K562 (cell line): ENCODE data around the gene OR10A2. TPM values are rescaled to one million over a fixed set of nuclear protein-coding genes. Genes with fewer than 3 reads are reported as not detected.

Experiments used
- ATAC-seq: fragments of 200-7000 bp; cut with Tn5 transposase; 3 replicates; pipeline ENCODE4 v1.9.1; 2020; ENCODE audit warnings: moderate library complexity
- BruUV-seq: library from RNA; stranded (reverse); fragments of 400-500 nt; replicated peaks from 2 replicates; lab custom pipeline; 2021; lab: Mats Ljungman, UMichigan
- CTCF ChIA-PET: fragments of 300-600 bp; formaldehyde crosslinking; extraction: SDS; loops from one replicate; lab custom pipeline; 2021; ENCODE audit warnings: low intra/inter-chr PET ratio; lab: Yijun Ruan, JAX
- POLR2A ChIA-PET: fragments of 300-600, 350-650 bp; sonication (Branson Sonifier 250); formaldehyde crosslinking; extraction: SDS; loops from one replicate; lab custom pipeline; 2021; ENCODE audit warnings: antibody characterized with exemption, inconsistent platforms; lab: Yijun Ruan, JAX
- DNase-seq, 4 experiments: peaks; one replicate each; pipeline versions ENCODE4 v3.0.0 to v3.0.0-alpha.2; 2011 to 2018; ENCODE audit warnings: low spot score in 3 of 4, mixed read lengths in 3 of 4; ENCODE audit errors: extremely low read depth in 1 of 4
- FAIRE-seq: peaks from 2 replicates; lab custom pipeline; 2011; peaks lifted over from hg19 to GRCh38; lab: Jason Lieb, UNC
- H2AFZ ChIP-seq: 2 replicates; pipeline ENCODE4 v1.6.0; 2011; ENCODE audit warnings: low read depth, low read length, control low read depth, inconsistent platforms
- H3K27ac ChIP-seq: fragments of 200-600 bp; 3 replicates; pipeline ENCODE4 v1.8.0; 2011; ENCODE audit warnings: low read depth, mild to moderate bottlenecking, control low read depth, inconsistent platforms, low read length, moderate library complexity, mixed read lengths; ENCODE audit errors: extremely low read depth
- H3K27me3 ChIP-seq, 2 experiments: fragments of 300-600 bp in 1 of 2; 2 replicates in 1 of 2; 3 replicates in 1 of 2; pipeline versions ENCODE4 v1.6.0 to v1.8.0; 2011; ENCODE audit warnings: inconsistent platforms in 2 of 2, low read length in 2 of 2, mild to moderate bottlenecking in 1 of 2, mixed read lengths in 1 of 2, moderate library complexity in 1 of 2; ENCODE audit not compliant: control insufficient read depth in 2 of 2, insufficient read depth in 2 of 2
- H3K36me3 ChIP-seq: fragments of 300-600 bp; 3 replicates; pipeline ENCODE4 v1.8.0; 2011; ENCODE audit warnings: mild to moderate bottlenecking, low read length, inconsistent platforms; ENCODE audit not compliant: control insufficient read depth, insufficient read depth
- H3K4me1 ChIP-seq, 2 experiments: fragments of 200-600 bp in 1 of 2; replicated peaks in 1 of 2; 2 replicates in 1 of 2; 3 replicates in 1 of 2; pipeline versions ENCODE4 v1.5.1 to v1.8.0; 2011; ENCODE audit warnings: inconsistent platforms in 2 of 2, low read length in 2 of 2, mild to moderate bottlenecking in 1 of 2, mixed read lengths in 1 of 2, moderate library complexity in 1 of 2; ENCODE audit not compliant: control insufficient read depth in 2 of 2, insufficient read depth in 2 of 2
- H3K4me2 ChIP-seq: 2 replicates; pipeline ENCODE4 v1.6.1; 2011; ENCODE audit warnings: low read length, control low read depth, inconsistent platforms, mixed read lengths; ENCODE audit not compliant: insufficient read depth
- H3K4me3 ChIP-seq: fragments of 200-600 bp; sonication (generic), shearing (Covaris generic); 2 replicates; pipeline ENCODE4 v1.5.1; 2016; ENCODE audit warnings: control low read depth, inconsistent platforms
- H3K79me2 ChIP-seq: fragments of 200-600 bp; 3 replicates; pipeline ENCODE4 v1.8.0; 2011; ENCODE audit warnings: low read length, inconsistent platforms; ENCODE audit not compliant: control insufficient read depth, insufficient read depth
- H3K9ac ChIP-seq, 2 experiments: 2 replicates each; pipeline versions ENCODE4 v1.6.0 to v1.6.1; 2011; ENCODE audit warnings: low read depth in 2 of 2, low read length in 2 of 2, control low read depth in 1 of 2, inconsistent platforms in 1 of 2, mild to moderate bottlenecking in 1 of 2, mixed read lengths in 1 of 2; ENCODE audit not compliant: insufficient read depth in 1 of 2
- H3K9me1 ChIP-seq: one replicate; pipeline ENCODE4 v1.6.0; 2011; ENCODE audit warnings: inconsistent platforms, mild to moderate bottlenecking, low read length, moderate library complexity; ENCODE audit not compliant: control insufficient read depth, insufficient read depth
- H3K9me3 ChIP-seq: replicated peaks from 2 replicates; pipeline ENCODE4 v1.5.1; 2011; ENCODE audit warnings: low read depth, low read length, inconsistent platforms; ENCODE audit not compliant: control insufficient read depth, insufficient read depth
- H4K20me1 ChIP-seq: replicated peaks from 2 replicates; pipeline ENCODE4 v1.6.1; 2011; ENCODE audit warnings: low read length, inconsistent platforms, mixed read lengths; ENCODE audit not compliant: control insufficient read depth, insufficient read depth
- GABPB2 ChIP-seq: fragments of 250-450 bp; sonication (Bioruptor Pico); conservative IDR thresholded peaks from 2 replicates; pipeline ENCODE4 v1.5.1; 2021; ENCODE audit warnings: mild to moderate bottlenecking
- NFYB ChIP-seq: IDR thresholded peaks from 2 replicates; pipeline ENCODE4 v1.6.1; 2011; ENCODE audit warnings: mild to moderate bottlenecking, moderate library complexity; ENCODE audit not compliant: insufficient read length; ENCODE audit errors: extremely low read depth
- SMARCA5 ChIP-seq: fragments of 450-650 bp; IDR thresholded peaks from 2 replicates; pipeline ENCODE4 v1.6.1; 2016
- SRSF7 ChIP-seq: fragments of 200-400 bp; formaldehyde crosslinking; optimal IDR thresholded peaks from 2 replicates; pipeline ENCODE3; 2017; ENCODE audit warnings: mild to moderate bottlenecking, low read depth, low read length
- TAF7 ChIP-seq: fragments of 450-650 bp; IDR thresholded peaks from 2 replicates; pipeline ENCODE4 v1.6.1; 2016; ENCODE audit warnings: missing genetic modification characterization, missing compliant biosample characterization
- WGBS: fragments of 100-300 bp; shearing (Covaris generic); methylation state at CpG from one replicate; pipeline ENCODE4 v1.1.6; 2016; ENCODE audit warnings: low coverage, mixed read lengths; ENCODE audit not compliant: insufficient coverage; ENCODE audit errors: missing lambda C conversion rate; 5-methylcytosine and 5-hydroxymethylcytosine counted together
- in situ Hi-C: fragments of 300-500 bp; cut with MboI; formaldehyde crosslinking; loops from 4 replicates; pipeline ENCODE4 v1.15.0; 2018; ENCODE audit warnings: inconsistent platforms, mixed read lengths
- intact Hi-C: fragments of 100-400 bp; cut with micrococcal nuclease; formaldehyde crosslinking; loops from 2 replicates; pipeline ENCODE4 v1.14.2; 2022
- polyA plus RNA-seq, 8 experiments: library from polyadenylated mRNA; depleted of rRNA in 4 of 8; stranded (reverse) in 5 of 8; unstranded in 3 of 8; fragments of >200 nt; fragmentation: Nextera tagmentation in 2 of 8; fragmentation: Illumina TruSeq in 1 of 8; extraction: Ambion mirVana in 2 of 8; extraction: Trizol in 1 of 8; gene quantifications; 2 replicates each; pipeline versions ENCODE4 v1.2.1 to v1.2.3, GENCODE V29; 2011 to 2014; ENCODE audit warnings: inconsistent platforms in 1 of 8, missing spikeins in 1 of 8
- total RNA-seq, 7 experiments: library from RNA; depleted of rRNA in 6 of 7; stranded (reverse); fragments of >200 nt in 6 of 7; fragmentation: Illumina TruSeq in 2 of 7; extraction: Trizol in 2 of 7; gene quantifications; 2 replicates each; pipeline versions ENCODE4 v1.2.1 to v1.2.3, GENCODE V29; 2011 to 2021; ENCODE audit warnings: low replicate concordance in 1 of 7
- TF ChIP-seq, protein P1 (sequence below): fragments of 250-450 bp; sonication (Bioruptor Pico); IDR thresholded peaks from 2 replicates; pipeline ENCODE4 v1.4.0; 2020; ENCODE audit warnings: mild to moderate bottlenecking, moderate library complexity, borderline replicate concordance
- TF ChIP-seq, protein P2 (sequence below): fragments of 250-450 bp; sonication (Bioruptor Pico); IDR thresholded peaks from 2 replicates; pipeline ENCODE4 v1.5.0; 2021; ENCODE audit warnings: mild to moderate bottlenecking, moderate library complexity
- TF ChIP-seq, protein P3 (sequence below): fragments of 250-450 bp; sonication (Bioruptor Pico); IDR thresholded peaks from 2 replicates; pipeline ENCODE4 v1.4.0; 2020; ENCODE audit warnings: borderline replicate concordance
- TF ChIP-seq, protein P4 (sequence below): fragments of 250-450 bp; sonication (Bioruptor Pico); IDR thresholded peaks from 2 replicates; pipeline ENCODE4 v1.8.0; 2022; ENCODE audit warnings: inconsistent platforms

The OR10A2 gene
- total and polyA plus RNA-seq, 9 of the 15 experiments (the other 6 are each of a cell fraction or from before 2014, with no cell fraction given): 0.10 TPM; not detected in 8

DNA sequence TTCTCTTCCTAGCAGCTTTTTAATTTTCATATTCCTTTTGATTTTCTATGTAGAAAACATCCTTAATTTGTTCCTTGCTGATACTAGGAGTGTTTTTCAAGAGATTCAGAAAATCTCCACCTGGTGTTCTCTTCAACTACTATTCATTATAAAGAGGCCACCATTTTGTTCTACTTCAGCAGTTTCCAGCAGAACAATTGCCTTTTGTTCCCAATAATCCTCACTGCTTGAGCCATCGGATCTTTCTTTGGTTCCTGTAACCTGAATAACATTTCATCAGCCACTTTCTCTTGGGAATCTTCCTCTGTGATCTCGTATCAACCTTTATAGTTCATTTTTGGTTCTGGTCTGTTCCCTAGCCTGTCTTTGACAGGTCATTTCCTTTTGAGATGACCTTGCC, 19.2 kb upstream of the OR10A2 start (continued):
- TF ChIP-seq SRSF7: no peak
- TF ChIP-seq, protein P1, sequence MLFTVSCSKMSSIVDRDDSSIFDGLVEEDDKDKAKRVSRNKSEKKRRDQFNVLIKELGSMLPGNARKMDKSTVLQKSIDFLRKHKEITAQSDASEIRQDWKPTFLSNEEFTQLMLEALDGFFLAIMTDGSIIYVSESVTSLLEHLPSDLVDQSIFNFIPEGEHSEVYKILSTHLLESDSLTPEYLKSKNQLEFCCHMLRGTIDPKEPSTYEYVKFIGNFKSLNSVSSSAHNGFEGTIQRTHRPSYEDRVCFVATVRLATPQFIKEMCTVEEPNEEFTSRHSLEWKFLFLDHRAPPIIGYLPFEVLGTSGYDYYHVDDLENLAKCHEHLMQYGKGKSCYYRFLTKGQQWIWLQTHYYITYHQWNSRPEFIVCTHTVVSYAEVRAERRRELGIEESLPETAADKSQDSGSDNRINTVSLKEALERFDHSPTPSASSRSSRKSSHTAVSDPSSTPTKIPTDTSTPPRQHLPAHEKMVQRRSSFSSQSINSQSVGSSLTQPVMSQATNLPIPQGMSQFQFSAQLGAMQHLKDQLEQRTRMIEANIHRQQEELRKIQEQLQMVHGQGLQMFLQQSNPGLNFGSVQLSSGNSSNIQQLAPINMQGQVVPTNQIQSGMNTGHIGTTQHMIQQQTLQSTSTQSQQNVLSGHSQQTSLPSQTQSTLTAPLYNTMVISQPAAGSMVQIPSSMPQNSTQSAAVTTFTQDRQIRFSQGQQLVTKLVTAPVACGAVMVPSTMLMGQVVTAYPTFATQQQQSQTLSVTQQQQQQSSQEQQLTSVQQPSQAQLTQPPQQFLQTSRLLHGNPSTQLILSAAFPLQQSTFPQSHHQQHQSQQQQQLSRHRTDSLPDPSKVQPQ (CRISPR knock-in tag): no peak
- TF ChIP-seq TAF7 (tag): no peak

DNA sequence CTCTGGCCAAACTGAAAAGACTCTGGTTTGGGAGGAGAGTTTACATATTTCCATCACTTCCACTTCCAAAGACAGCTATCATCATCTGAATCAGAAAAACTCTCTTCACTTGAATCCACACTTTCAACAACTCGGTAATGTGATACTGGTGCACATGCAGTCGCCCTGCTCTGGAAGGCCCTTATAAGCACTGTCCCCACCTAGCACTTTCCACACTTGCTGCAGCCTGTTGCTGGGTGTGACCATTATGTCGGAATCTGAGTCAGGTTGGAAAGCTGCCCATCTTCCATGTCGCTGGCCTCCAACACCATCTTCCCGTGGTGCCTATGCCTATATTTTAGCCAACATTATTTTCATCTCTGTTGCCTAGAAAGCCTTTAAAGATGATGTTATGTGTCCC, 18.5 kb upstream of the OR10A2 start:
- in situ Hi-C loops (no loop called here), intact Hi-C loops (no loop called here)
- Histone ChIP-seq H3K9me1 (no peaks in the 10 kb centered on the region), H3K27me3 (no peaks in the 10 kb centered on the region), H3K9ac (no peak overlapping the region), H3K4me1 (no peaks in the 10 kb centered on the region), H3K79me2 (no peaks in the 10 kb centered on the region), H3K4me2 (no peak overlapping the region), H3K27ac (no peak overlapping the region), H3K9me3 (no peaks in the 10 kb centered on the region), H4K20me1 (no peaks in the 10 kb centered on the region), H3K36me3 (no peaks in the 10 kb centered on the region), H2AFZ (no peak overlapping the region), H3K4me3 (no peak overlapping the region)
- ATAC-seq (no peak), FAIRE-seq (no peak), DNase-seq (no peak)
- BruUV-seq: no TSS peak
- 0% methylated on average over 5 of the region's 5 CpGs for WGBS
- ChIA-PET CTCF (no interaction called here), POLR2A (interaction anchor here (0.6 to 1.2 kb wide), 2 partner anchors 12 to 1143 kb away, joined by 3 read pairs; partner anchors contain the start of gene EIF3F)
- TF ChIP-seq SMARCA5 (no peak), NFYB (no peak), GABPB2 (CRISPR knock-in tag) (no peak)
- TF ChIP-seq, protein P2, sequence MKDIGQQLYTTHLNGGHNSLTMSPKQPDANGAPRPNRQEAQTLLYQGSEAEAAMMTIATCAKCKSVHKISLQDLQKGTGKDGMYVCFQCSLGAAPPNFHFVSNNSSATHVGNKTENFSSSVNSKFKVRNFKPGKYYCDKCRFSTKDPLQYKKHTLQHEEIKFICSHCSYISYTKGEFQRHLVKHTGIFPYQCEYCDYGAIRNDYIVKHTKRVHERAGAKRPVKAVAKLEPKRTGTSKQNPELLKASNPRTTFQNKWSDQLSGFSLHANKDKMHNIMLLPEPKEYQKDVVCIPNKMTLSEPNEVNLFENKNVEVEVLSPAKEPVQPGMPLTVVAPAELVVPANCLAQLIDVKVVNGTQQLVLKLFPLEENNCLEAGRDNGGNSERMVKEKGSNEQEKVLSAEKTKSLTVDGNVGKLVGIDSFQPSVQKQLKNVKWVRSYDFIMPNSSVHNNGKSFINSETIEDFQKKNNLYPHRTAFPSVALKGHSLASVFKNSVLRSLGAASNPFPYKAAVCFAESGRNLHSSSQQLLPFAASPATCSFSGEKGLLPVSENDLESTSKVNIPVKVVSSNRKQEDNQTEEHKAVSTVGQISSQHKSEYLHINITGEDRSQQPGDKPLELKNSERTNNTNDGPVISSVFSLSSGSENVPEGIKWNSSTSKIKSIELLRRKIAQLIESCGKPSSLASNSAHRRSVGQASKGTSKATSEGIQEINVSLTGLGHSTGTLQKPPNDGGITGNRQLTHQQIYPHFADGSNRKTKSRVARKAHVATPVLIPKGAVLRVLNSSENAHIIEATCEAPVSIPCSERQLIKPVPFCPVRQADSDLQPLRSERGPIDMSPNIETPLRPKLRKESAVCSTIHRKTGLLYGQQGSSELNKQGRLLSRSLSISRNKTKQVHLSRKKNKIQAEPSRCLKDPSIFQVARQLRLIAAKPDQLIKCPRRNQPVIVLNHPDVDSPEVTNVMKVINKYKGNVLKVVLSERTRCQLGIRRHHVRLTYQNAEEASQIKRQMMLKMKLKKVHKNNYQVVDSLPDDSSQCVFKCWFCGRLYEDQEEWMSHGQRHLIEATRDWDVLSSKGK (CRISPR knock-in tag): no peak
- TF ChIP-seq, protein P3, sequence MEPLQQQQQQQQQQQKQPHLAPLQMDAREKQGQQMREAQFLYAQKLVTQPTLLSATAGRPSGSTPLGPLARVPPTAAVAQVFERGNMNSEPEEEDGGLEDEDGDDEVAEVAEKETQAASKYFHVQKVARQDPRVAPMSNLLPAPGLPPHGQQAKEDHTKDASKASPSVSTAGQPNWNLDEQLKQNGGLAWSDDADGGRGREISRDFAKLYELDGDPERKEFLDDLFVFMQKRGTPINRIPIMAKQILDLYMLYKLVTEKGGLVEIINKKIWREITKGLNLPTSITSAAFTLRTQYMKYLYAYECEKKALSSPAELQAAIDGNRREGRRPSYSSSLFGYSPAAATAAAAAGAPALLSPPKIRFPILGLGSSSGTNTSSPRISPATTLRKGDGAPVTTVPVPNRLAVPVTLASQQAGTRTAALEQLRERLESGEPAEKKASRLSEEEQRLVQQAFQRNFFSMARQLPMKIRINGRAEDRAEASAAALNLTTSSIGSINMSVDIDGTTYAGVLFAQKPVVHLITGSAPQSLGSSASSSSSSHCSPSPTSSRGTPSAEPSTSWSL (CRISPR knock-in tag): no peak
- TF ChIP-seq, protein P4, sequence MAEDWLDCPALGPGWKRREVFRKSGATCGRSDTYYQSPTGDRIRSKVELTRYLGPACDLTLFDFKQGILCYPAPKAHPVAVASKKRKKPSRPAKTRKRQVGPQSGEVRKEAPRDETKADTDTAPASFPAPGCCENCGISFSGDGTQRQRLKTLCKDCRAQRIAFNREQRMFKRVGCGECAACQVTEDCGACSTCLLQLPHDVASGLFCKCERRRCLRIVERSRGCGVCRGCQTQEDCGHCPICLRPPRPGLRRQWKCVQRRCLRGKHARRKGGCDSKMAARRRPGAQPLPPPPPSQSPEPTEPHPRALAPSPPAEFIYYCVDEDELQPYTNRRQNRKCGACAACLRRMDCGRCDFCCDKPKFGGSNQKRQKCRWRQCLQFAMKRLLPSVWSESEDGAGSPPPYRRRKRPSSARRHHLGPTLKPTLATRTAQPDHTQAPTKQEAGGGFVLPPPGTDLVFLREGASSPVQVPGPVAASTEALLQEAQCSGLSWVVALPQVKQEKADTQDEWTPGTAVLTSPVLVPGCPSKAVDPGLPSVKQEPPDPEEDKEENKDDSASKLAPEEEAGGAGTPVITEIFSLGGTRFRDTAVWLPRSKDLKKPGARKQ (CRISPR knock-in tag): no peak
